HCT116 (cell line): ENCODE measurements around the gene FAT2. TPM values are rescaled to one million over a fixed set of nuclear protein-coding genes. Genes with fewer than 3 reads are reported as not detected.

Source experiments
- ATAC-seq: fragments of 200-7000 bp; cut with Tn5 transposase; 2 replicates; pipeline ENCODE4 v1.9.1; 2020; ENCODE audit warnings: mild to moderate bottlenecking, moderate library complexity
- BruUV-seq: library from RNA; stranded (reverse); fragments of 400-500 nt; replicated peaks from 2 replicates; lab custom pipeline; 2021; lab: Mats Ljungman, UMichigan
- CTCF ChIA-PET: fragments of 300-600 bp; sonication (Branson Sonifier 250); formaldehyde crosslinking; loops from one replicate; lab custom pipeline; 2021; ENCODE audit warnings: antibody characterized with exemption; lab: Charles Lee
- POLR2A ChIA-PET: fragments of 300-600, 350-600 bp; sonication (Branson Sonifier 250); formaldehyde crosslinking; loops from one replicate; lab custom pipeline; 2021; ENCODE audit warnings: antibody characterized with exemption; lab: Charles Lee
- RAD21 ChIA-PET, 2 experiments: fragments of 300-600 bp; sonication (Branson Sonifier 250); formaldehyde crosslinking; loops; one replicate each; lab custom pipeline; 2023; ENCODE audit warnings: low total read pairs in 2 of 2; ENCODE audit not compliant: uncharacterized antibody in 2 of 2, unreplicated experiment in 2 of 2, low non-redundant PET in 1 of 2; lab: Charles Lee
- DNase-seq: peaks from one replicate; pipeline ENCODE4 v3.0.0-alpha.2; 2010; ENCODE audit warnings: low read depth, low spot score
- H2AFZ ChIP-seq: fragments of 200-600 bp; shearing (Covaris generic), sonication (generic); 2 replicates; pipeline ENCODE4 v1.6.1; 2017; ENCODE audit warnings: low read depth, mixed run types, mixed read lengths, antibody characterized with exemption, low read length; ENCODE audit not compliant: poor library complexity, severe bottlenecking
- H3K27ac ChIP-seq: 2 replicates; pipeline ENCODE4 v1.5.1; 2012; ENCODE audit warnings: low read depth, low read length
- H3K27me3 ChIP-seq: fragments of 200-600 bp; sonication (generic); 2 replicates; pipeline ENCODE4 v1.6.1; 2016; ENCODE audit warnings: mixed run types, low read length, mixed read lengths; ENCODE audit not compliant: insufficient read depth
- H3K36me3 ChIP-seq, 2 experiments: fragments of 200-500 bp in 1 of 2; fragments of 200-600 bp in 1 of 2; sonication (Bioruptor generic) in 1 of 2; sonication (generic) in 1 of 2; 2 replicates each; pipeline versions ENCODE4 v1.5.1 to v1.6.1; 2014 to 2016; ENCODE audit warnings: low read length in 2 of 2, inconsistent platforms in 1 of 2, mixed read lengths in 1 of 2, mixed run types in 1 of 2; ENCODE audit not compliant: insufficient read depth in 2 of 2, control insufficient read depth in 1 of 2
- H3K4me1 ChIP-seq, 2 experiments: fragments of 200-600 bp in 1 of 2; sonication (generic) in 1 of 2; 2 replicates each; pipeline versions ENCODE4 v1.5.1 to v1.6.1; 2012 to 2017; ENCODE audit warnings: low read length in 2 of 2, inconsistent platforms in 1 of 2, mild to moderate bottlenecking in 1 of 2, mixed read lengths in 1 of 2, mixed run types in 1 of 2, moderate library complexity in 1 of 2; ENCODE audit not compliant: insufficient read depth in 2 of 2, control insufficient read depth in 1 of 2
- H3K4me2 ChIP-seq: fragments of 200-600 bp; sonication (generic); 2 replicates; pipeline ENCODE4 v1.6.1; 2017; ENCODE audit warnings: mixed run types, low read length, mixed read lengths
- H3K4me3 ChIP-seq, 2 experiments: fragments of 200-600 bp in 1 of 2; sonication (generic) in 1 of 2; replicated peaks in 1 of 2; 2 replicates each; pipeline ENCODE4 v1.5.1; 2011 to 2016; ENCODE audit warnings: low read length in 2 of 2, control low read depth in 1 of 2, low read depth in 1 of 2, mild to moderate bottlenecking in 1 of 2, mixed read lengths in 1 of 2, mixed run types in 1 of 2
- H3K79me2 ChIP-seq: fragments of 200-600 bp; sonication (generic); 2 replicates; pipeline ENCODE4 v1.6.1; 2017; ENCODE audit warnings: mild to moderate bottlenecking, mixed run types, low read length, moderate library complexity, mixed read lengths; ENCODE audit not compliant: insufficient read depth
- H3K9ac ChIP-seq: fragments of 200-600 bp; sonication (generic); 2 replicates; pipeline ENCODE4 v1.6.1; 2016; ENCODE audit warnings: low read length, mixed read lengths
- H3K9me2 ChIP-seq: fragments of 200-600 bp; sonication (generic), shearing (Covaris generic); 2 replicates; pipeline ENCODE4 v1.6.1; 2017; ENCODE audit warnings: mixed run types, mild to moderate bottlenecking, moderate library complexity; ENCODE audit not compliant: insufficient read depth
- H3K9me3 ChIP-seq, 2 experiments: fragments of 200-500 bp in 1 of 2; fragments of 200-600 bp in 1 of 2; sonication (Bioruptor generic) in 1 of 2; sonication (generic) in 1 of 2; 2 replicates each; pipeline ENCODE4 v1.6.1; 2014 to 2017; ENCODE audit warnings: low read length in 2 of 2, mixed read lengths in 2 of 2, inconsistent platforms in 1 of 2, low read depth in 1 of 2, mild to moderate bottlenecking in 1 of 2, mixed run types in 1 of 2, moderate library complexity in 1 of 2; ENCODE audit not compliant: control insufficient read depth in 1 of 2, insufficient read depth in 1 of 2
- H4K20me1 ChIP-seq: fragments of 200-600 bp; sonication (generic), shearing (Covaris generic); 2 replicates; pipeline ENCODE4 v1.6.1; 2017; ENCODE audit warnings: mixed run types, mild to moderate bottlenecking, moderate library complexity; ENCODE audit not compliant: insufficient read depth
- CBX3 ChIP-seq: IDR thresholded peaks from 2 replicates; pipeline ENCODE4 v1.6.1; 2012; ENCODE audit warnings: low read depth
- CEBPB ChIP-seq: IDR thresholded peaks from 2 replicates; pipeline ENCODE4 v1.6.1; 2012; ENCODE audit warnings: low read depth
- EZH2 ChIP-seq: fragments of 200-600 bp; sonication (generic); IDR thresholded peaks from 2 replicates; pipeline ENCODE4 v1.6.1; 2017; ENCODE audit warnings: antibody characterized with exemption, mixed run types
- JUND ChIP-seq: IDR thresholded peaks from 2 replicates; pipeline ENCODE4 v1.6.1; 2012
- POLR2AphosphoS5 ChIP-seq: IDR thresholded peaks from 2 replicates; pipeline ENCODE4 v1.6.1; 2011; ENCODE audit warnings: mild to moderate bottlenecking, low read depth, low read length, moderate library complexity
- RAD21 ChIP-seq: IDR thresholded peaks from 2 replicates; pipeline ENCODE4 v1.6.1; 2012; ENCODE audit warnings: low read depth, mild to moderate bottlenecking
- SIN3A ChIP-seq: IDR thresholded peaks from 2 replicates; pipeline ENCODE4 v1.6.1; 2012; ENCODE audit warnings: low read depth
- SRF ChIP-seq: IDR thresholded peaks from 2 replicates; pipeline ENCODE4 v1.6.1; 2012; ENCODE audit warnings: low read depth
- YY1 ChIP-seq: IDR thresholded peaks from 2 replicates; pipeline ENCODE4 v1.6.1; 2011; ENCODE audit warnings: low read length, low read depth, moderate library complexity, mild to moderate bottlenecking; ENCODE audit not compliant: insufficient replicate concordance; ENCODE audit errors: extremely low read depth
- ZFX ChIP-seq: fragments of 450-650 bp; IDR thresholded peaks from 2 replicates; pipeline ENCODE4 v1.6.1; 2017
- ZNF274 ChIP-seq: fragments of 200-500 bp; sonication (Bioruptor generic); IDR thresholded peaks from 2 replicates; pipeline ENCODE4 v1.6.1; 2014; ENCODE audit warnings: mild to moderate bottlenecking, low read depth, low read length, inconsistent platforms
- intact Hi-C: fragments of 100-400 bp; cut with micrococcal nuclease; formaldehyde crosslinking; loops from 2 replicates; pipeline ENCODE4 v1.10.0; 2022
- total RNA-seq: library from RNA; stranded (reverse); gene quantifications from one replicate; pipeline ENCODE4 v1.2.1, GENCODE V29; 2021; ENCODE audit not compliant: unreplicated experiment
- TF ChIP-seq, protein P1 (sequence below): IDR thresholded peaks from 2 replicates; pipeline ENCODE4 v1.6.1; 2011; ENCODE audit warnings: mild to moderate bottlenecking, low read length, moderate library complexity; ENCODE audit not compliant: insufficient replicate concordance; ENCODE audit errors: extremely low read depth
- TF ChIP-seq, protein P2 (sequence below): IDR thresholded peaks from 2 replicates; pipeline ENCODE4 v1.6.1; 2012
- TF ChIP-seq, protein P3 (sequence below): IDR thresholded peaks from 2 replicates; pipeline ENCODE4 v1.6.1; 2012
- TF ChIP-seq, protein P4 (sequence below), 3 experiments: fragments of 200-600 bp in 1 of 3; sonication (generic) in 1 of 3; IDR thresholded peaks in 2 of 3; conservative IDR thresholded peaks in 1 of 3; 2 replicates each; pipeline ENCODE4 v1.5.1; 2012 to 2017; ENCODE audit warnings: low read depth in 2 of 3, low read length in 2 of 3, antibody characterized with exemption in 1 of 3, borderline replicate concordance in 1 of 3, control low read depth in 1 of 3, mild to moderate bottlenecking in 1 of 3, mixed read lengths in 1 of 3, mixed run types in 1 of 3, moderate library complexity in 1 of 3; ENCODE audit not compliant: insufficient read depth in 1 of 3

Gene FAT2
- total RNA-seq, 1 experiment from 2014 or later: 0.05 TPM

DNA sequence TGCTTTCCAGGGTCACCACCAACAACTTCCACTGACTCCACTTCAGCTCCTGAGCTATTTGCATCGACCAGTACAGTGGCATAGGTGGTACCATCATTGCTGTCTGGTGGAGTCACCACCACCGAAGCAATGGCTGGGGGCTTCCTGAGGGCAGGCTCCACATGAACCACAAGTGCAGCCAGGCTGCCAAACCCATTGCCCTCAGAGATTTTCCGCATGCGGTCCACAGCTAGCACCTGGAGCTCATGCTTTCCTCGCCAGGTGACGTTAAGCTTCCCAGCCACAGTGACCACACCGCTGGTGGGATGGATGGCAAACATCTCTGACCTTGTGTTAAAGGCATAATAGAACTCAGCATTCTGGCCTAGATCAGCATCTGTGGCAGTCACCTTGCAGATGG is 23.1 kb downstream of the FAT2 start:
- H3K9me3 ChIP-seq: no peaks in the 10 kb centered on the region
- RAD21 ChIA-PET: no interaction called here
- no peak for TF ChIP-seq ZFX
- no peak for TF ChIP-seq EZH2
- no peak for TF ChIP-seq POLR2AphosphoS5
- no peak for TF ChIP-seq CBX3
- TF ChIP-seq SIN3A: no peak
- TF ChIP-seq CEBPB: no peak
- no peak for TF ChIP-seq JUND
- TF ChIP-seq, all 23 proteins: peak for 0
- DNase-seq (no peak), ATAC-seq (no peak)
- no TSS peak for BruUV-seq
- H3K79me2 ChIP-seq: no peaks in the 10 kb centered on the region
- ChIA-PET CTCF (no interaction called here), POLR2A (no interaction called here)
- H3K4me1 ChIP-seq: peaks cover 24 to 32% of the 10 kb centered on the region in 2 experiments
- no peaks in the 10 kb centered on the region for H4K20me1 ChIP-seq
- no peak overlapping the region for H3K27ac ChIP-seq
- H3K9ac ChIP-seq: no peak overlapping the region
- H3K4me2 ChIP-seq: no peak overlapping the region
- no peaks in the 10 kb centered on the region for H3K9me2 ChIP-seq
- H3K4me3 ChIP-seq: no peak overlapping the region
- no peaks in the 10 kb centered on the region for H3K36me3 ChIP-seq
- H2AFZ ChIP-seq: no peak overlapping the region
- intact Hi-C loops: no loop called here
- H3K27me3 ChIP-seq: no peaks in the 10 kb centered on the region

DNA sequence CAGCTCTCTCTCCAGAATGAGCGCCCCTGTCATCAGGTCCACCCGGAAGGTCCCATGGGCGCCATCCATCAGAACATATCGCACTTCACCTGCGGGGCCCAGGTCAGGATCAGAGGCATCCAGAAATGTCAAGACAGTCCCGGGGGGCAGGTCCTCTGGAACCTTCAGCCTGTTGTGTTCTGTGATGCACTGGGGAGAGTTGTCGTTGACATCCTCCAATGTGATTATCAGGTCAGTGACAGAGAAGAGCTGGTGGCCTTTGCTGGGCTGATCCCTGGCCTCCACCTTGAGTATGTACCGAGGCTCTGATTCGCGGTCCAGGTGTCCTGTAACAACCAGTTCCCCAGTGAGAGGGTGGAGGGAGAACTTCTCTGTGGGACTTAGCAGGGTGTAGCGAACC is 25.2 kb downstream of the FAT2 start:
- Histone ChIP-seq H2AFZ (no peak overlapping the region), H3K9me2 (no peaks in the 10 kb centered on the region), H3K9ac (no peak overlapping the region), H3K9me3 (no peaks in the 10 kb centered on the region), H3K4me2 (no peak overlapping the region), H4K20me1 (no peaks in the 10 kb centered on the region), H3K36me3 (no peaks in the 10 kb centered on the region), H3K4me1 (peaks cover 19 to 25% of the 10 kb centered on the region in 2 experiments), H3K27me3 (no peaks in the 10 kb centered on the region), H3K27ac (no peak overlapping the region), H3K4me3 (no peak overlapping the region), H3K79me2 (no peaks in the 10 kb centered on the region)
- no peak for DNase-seq
- TF ChIP-seq RAD21 (no peak), SIN3A (no peak), SRF (no peak), YY1 (no peak), CBX3 (no peak), ZFX (no peak), ZNF274 (no peak)
- TF ChIP-seq, protein P1, sequence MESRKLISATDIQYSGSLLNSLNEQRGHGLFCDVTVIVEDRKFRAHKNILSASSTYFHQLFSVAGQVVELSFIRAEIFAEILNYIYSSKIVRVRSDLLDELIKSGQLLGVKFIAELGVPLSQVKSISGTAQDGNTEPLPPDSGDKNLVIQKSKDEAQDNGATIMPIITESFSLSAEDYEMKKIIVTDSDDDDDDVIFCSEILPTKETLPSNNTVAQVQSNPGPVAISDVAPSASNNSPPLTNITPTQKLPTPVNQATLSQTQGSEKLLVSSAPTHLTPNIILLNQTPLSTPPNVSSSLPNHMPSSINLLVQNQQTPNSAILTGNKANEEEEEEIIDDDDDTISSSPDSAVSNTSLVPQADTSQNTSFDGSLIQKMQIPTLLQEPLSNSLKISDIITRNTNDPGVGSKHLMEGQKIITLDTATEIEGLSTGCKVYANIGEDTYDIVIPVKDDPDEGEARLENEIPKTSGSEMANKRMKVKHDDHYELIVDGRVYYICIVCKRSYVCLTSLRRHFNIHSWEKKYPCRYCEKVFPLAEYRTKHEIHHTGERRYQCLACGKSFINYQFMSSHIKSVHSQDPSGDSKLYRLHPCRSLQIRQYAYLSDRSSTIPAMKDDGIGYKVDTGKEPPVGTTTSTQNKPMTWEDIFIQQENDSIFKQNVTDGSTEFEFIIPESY: no peak
- TF ChIP-seq, protein P2, sequence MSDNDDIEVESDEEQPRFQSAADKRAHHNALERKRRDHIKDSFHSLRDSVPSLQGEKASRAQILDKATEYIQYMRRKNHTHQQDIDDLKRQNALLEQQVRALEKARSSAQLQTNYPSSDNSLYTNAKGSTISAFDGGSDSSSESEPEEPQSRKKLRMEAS: no peak
- TF ChIP-seq, protein P3, sequence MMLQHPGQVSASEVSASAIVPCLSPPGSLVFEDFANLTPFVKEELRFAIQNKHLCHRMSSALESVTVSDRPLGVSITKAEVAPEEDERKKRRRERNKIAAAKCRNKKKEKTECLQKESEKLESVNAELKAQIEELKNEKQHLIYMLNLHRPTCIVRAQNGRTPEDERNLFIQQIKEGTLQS: no peak
- TF ChIP-seq, protein P4, sequence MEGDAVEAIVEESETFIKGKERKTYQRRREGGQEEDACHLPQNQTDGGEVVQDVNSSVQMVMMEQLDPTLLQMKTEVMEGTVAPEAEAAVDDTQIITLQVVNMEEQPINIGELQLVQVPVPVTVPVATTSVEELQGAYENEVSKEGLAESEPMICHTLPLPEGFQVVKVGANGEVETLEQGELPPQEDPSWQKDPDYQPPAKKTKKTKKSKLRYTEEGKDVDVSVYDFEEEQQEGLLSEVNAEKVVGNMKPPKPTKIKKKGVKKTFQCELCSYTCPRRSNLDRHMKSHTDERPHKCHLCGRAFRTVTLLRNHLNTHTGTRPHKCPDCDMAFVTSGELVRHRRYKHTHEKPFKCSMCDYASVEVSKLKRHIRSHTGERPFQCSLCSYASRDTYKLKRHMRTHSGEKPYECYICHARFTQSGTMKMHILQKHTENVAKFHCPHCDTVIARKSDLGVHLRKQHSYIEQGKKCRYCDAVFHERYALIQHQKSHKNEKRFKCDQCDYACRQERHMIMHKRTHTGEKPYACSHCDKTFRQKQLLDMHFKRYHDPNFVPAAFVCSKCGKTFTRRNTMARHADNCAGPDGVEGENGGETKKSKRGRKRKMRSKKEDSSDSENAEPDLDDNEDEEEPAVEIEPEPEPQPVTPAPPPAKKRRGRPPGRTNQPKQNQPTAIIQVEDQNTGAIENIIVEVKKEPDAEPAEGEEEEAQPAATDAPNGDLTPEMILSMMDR (IDR thresholded peaks at IDR 0.05 in 2 of 3, conservative IDR thresholded peaks at IDR 0.05 in 1 of 3; ENCODE audit: borderline replicate concordance in 1 of 3, insufficient read depth in 1 of 3, low read depth in 2 of 3, low read length in 2 of 3): no peak
- no TSS peak for BruUV-seq
- POLR2A ChIA-PET: no interaction called here
- no peak for ATAC-seq
- intact Hi-C loops: no loop called here
- RAD21 ChIA-PET: no interaction called here
- CTCF ChIA-PET: no interaction called here
